Measurements from ENCODE around the gene SMARCA4. TPM values are rescaled to one million over a fixed set of nuclear protein-coding genes. Genes with fewer than 3 reads are reported as not detected.
A peak's percentile ranks its signal among the peaks of the same experiment; 100 is the strongest.

Gene SMARCA4
- total RNA-seq, 1 experiment from 2014 or later, result 103 TPM

DNA sequence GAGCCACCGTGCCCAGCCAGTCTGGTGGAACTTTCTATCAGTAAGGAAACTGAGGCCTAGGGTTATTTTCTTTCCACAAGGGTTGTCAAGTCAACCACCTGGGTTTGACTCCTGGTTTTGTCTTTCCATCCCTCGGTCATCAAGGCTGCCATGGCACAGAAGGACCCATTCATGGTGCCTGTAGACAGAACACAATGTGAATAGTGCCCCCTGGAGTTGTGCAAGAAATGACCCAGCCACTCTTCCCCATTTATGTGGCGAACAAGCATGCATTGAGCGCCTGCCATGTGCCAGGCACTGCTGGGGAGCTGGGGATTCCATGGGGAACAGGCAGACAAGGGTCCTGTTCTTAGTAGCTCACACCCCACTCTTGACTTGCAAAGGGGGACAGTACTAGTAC lies 4.1 kb downstream of the SMARCA4 start:
- no peak overlapping the region for H3K27ac ChIP-seq (ENCODE audit: low read length)
- no peak overlapping the region for H2AFZ ChIP-seq (ENCODE audit: low read length)
- no peaks in the 10 kb centered on the region for H3K9me2 ChIP-seq (replicated peaks; ENCODE audit: insufficient read depth, low read length)

GRCh38 chr19:10965398-10965797 lies 4.6 kb downstream of the SMARCA4 start:
- Histone ChIP-seq H4K20me1 (ENCODE audit: insufficient read depth, low read depth, low read length) (peaks cover 26% of the 10 kb centered on the region), H3K4me1 (ENCODE audit: low read length) (peaks cover 61% of the 10 kb centered on the region), H3K9me2 (replicated peaks; ENCODE audit: insufficient read depth, low read length) (no peaks in the 10 kb centered on the region), H3K36me3 (ENCODE audit: insufficient read depth, low read length) (0 out of 2 replicates have a peak, but pooled peaks cover 4% of the 10 kb centered on the region), H3K27ac (ENCODE audit: low read length) (no peak overlapping the region), H2AFZ (ENCODE audit: low read length) (no peak overlapping the region), H3K4me3 (ENCODE audit: low read length) (no peak overlapping the region), H3K9me3 (ENCODE audit: low read length) (no peaks in the 10 kb centered on the region), H3K9ac (ENCODE audit: low read length) (no peak overlapping the region), H3K4me2 (ENCODE audit: low read depth, low read length, poor library complexity, severe bottlenecking) (no peak overlapping the region), H3K27me3 (ENCODE audit: low read length) (no peaks in the 10 kb centered on the region), H3K79me2 (ENCODE audit: low read length) (peaks cover 90% of the 10 kb centered on the region)
- no peak for DNase-seq

More for the DNA sequence above, 4.1 kb downstream of the SMARCA4 start:
- DNase-seq, result no peak
- Histone ChIP-seq H3K79me2 (ENCODE audit: low read length) (peaks cover 85% of the 10 kb centered on the region), H3K36me3 (ENCODE audit: insufficient read depth, low read length) (0 out of 2 replicates have a peak, but pooled peaks cover 4% of the 10 kb centered on the region), H3K9me3 (ENCODE audit: low read length) (no peaks in the 10 kb centered on the region), H4K20me1 (ENCODE audit: insufficient read depth, low read depth, low read length) (peaks cover 25% of the 10 kb centered on the region), H3K4me2 (ENCODE audit: low read depth, low read length, poor library complexity, severe bottlenecking) (no peak overlapping the region), H3K4me1 (ENCODE audit: low read length) (peaks cover 65% of the 10 kb centered on the region), H3K4me3 (ENCODE audit: low read length) (no peak overlapping the region), H3K9ac (ENCODE audit: low read length) (no peak overlapping the region), H3K27me3 (ENCODE audit: low read length) (no peaks in the 10 kb centered on the region)

GRCh38 chr19:10966809-10967208 lies 6.0 kb downstream of the SMARCA4 start:
- Histone ChIP-seq H3K79me2 (ENCODE audit: low read length) (peaks cover 98% of the 10 kb centered on the region), H2AFZ (ENCODE audit: low read length) (no peak overlapping the region), H3K9ac (ENCODE audit: low read length) (no peak overlapping the region), H3K4me1 (ENCODE audit: low read length) (peaks cover 61% of the 10 kb centered on the region), H3K4me3 (ENCODE audit: low read length) (no peak overlapping the region), H3K27ac (ENCODE audit: low read length) (0 out of 2 replicates have a peak overlapping the region, but pooled peaks have one; percentile 31), H3K9me2 (replicated peaks; ENCODE audit: insufficient read depth, low read length) (no peaks in the 10 kb centered on the region), H3K27me3 (ENCODE audit: low read length) (no peaks in the 10 kb centered on the region), H3K36me3 (ENCODE audit: insufficient read depth, low read length) (0 out of 2 replicates have a peak, but pooled peaks cover 4% of the 10 kb centered on the region), H4K20me1 (ENCODE audit: insufficient read depth, low read depth, low read length) (peaks cover 26% of the 10 kb centered on the region), H3K9me3 (ENCODE audit: low read length) (no peaks in the 10 kb centered on the region), H3K4me2 (ENCODE audit: low read depth, low read length, poor library complexity, severe bottlenecking) (no peak overlapping the region)
- no peak for DNase-seq

- Histone ChIP-seq H3K4me2 (ENCODE audit: low read depth, low read length, poor library complexity, severe bottlenecking) (peak overlapping the region; percentile 52), H3K36me3 (ENCODE audit: insufficient read depth, low read length) (0 out of 2 replicates have a peak, but pooled peaks cover 4% of the 10 kb centered on the region), H3K27ac (ENCODE audit: low read length) (peak overlapping the region; percentile 78), H3K9ac (ENCODE audit: low read length) (peak overlapping the region; percentile 36), H3K79me2 (ENCODE audit: low read length) (peaks cover 96% of the 10 kb centered on the region), H3K4me3 (ENCODE audit: low read length) (no peak overlapping the region), H2AFZ (ENCODE audit: low read length) (no peak overlapping the region), H4K20me1 (ENCODE audit: insufficient read depth, low read depth, low read length) (peaks cover 21% of the 10 kb centered on the region), H3K9me2 (replicated peaks; ENCODE audit: insufficient read depth, low read length) (no peaks in the 10 kb centered on the region), H3K27me3 (ENCODE audit: low read length) (no peaks in the 10 kb centered on the region), H3K4me1 (ENCODE audit: low read length) (peaks cover 53% of the 10 kb centered on the region), H3K9me3 (ENCODE audit: low read length) (no peaks in the 10 kb centered on the region)
- peak; percentile 51 for DNase-seq
These were observed 7.8 kb downstream of the SMARCA4 start for GRCh38 chr19:10968527-10969135.

- Histone ChIP-seq H3K4me3 (ENCODE audit: low read length) (no peak overlapping the region), H3K79me2 (ENCODE audit: low read length) (peaks cover 95% of the 10 kb centered on the region), H3K36me3 (ENCODE audit: insufficient read depth, low read length) (no peaks in the 10 kb centered on the region), H2AFZ (ENCODE audit: low read length) (no peak overlapping the region), H3K27ac (ENCODE audit: low read length) (no peak overlapping the region), H3K4me1 (ENCODE audit: low read length) (peaks cover 41% of the 10 kb centered on the region), H4K20me1 (ENCODE audit: insufficient read depth, low read depth, low read length) (peaks cover 29% of the 10 kb centered on the region), H3K27me3 (ENCODE audit: low read length) (no peaks in the 10 kb centered on the region), H3K9me2 (replicated peaks; ENCODE audit: insufficient read depth, low read length) (no peaks in the 10 kb centered on the region), H3K9me3 (ENCODE audit: low read length) (no peaks in the 10 kb centered on the region), H3K9ac (ENCODE audit: low read length) (no peak overlapping the region), H3K4me2 (ENCODE audit: low read depth, low read length, poor library complexity, severe bottlenecking) (no peak overlapping the region)
- DNase-seq, result no peak
These were observed 10.4 kb downstream of the SMARCA4 start for GRCh38 chr19:10971107-10971726.

DNA sequence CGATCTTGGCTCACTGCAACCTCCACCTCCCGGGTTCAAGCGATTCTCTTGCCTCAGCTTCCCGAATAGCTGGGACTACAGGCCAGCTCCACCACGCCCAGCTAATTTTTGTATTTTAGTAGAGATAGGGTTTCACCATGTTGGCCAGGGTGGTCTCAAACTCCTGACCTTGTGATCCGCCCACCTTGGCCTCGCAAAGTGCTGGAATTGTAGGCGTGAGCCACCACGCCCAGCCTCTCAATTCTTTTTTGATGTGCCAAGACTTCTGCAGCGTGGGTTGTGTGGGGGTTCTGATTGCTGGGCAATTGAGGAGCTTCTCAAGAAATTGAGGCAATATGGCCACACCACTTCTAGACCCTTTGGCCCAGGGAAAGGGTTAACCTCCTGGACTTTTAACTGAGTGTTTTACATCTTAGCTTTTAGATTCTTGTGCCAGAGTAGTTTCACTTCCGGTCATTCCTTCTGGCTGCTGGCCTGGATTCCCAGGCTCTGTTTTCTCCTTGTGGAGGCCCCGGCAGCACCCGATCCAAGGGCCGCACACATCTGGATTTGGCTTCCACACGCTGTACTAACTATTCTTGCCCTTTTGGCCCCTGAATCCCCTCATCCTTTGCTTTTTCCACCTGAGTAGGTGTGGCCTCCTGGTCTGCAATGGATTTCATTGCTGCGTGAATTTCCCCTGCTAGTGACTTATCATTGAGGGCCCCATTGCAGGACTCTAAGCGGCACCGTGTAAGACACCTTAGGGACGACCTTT lies 14.7 kb downstream of the SMARCA4 start:
- H3K27me3 ChIP-seq (ENCODE audit: low read length), result no peaks in the 10 kb centered on the region
- H3K4me1 ChIP-seq (ENCODE audit: low read length), result peaks cover 15% of the 10 kb centered on the region
- H3K9me2 ChIP-seq (replicated peaks; ENCODE audit: insufficient read depth, low read length), result no peaks in the 10 kb centered on the region
- peaks cover 94% of the 10 kb centered on the region for H3K79me2 ChIP-seq (ENCODE audit: low read length)
- no peaks in the 10 kb centered on the region for H3K9me3 ChIP-seq (ENCODE audit: low read length)
- no peak overlapping the region for H2AFZ ChIP-seq (ENCODE audit: low read length)
- H3K4me3 ChIP-seq (ENCODE audit: low read length), result no peak overlapping the region
- peaks cover 44% of the 10 kb centered on the region for H4K20me1 ChIP-seq (ENCODE audit: insufficient read depth, low read depth, low read length)
- H3K4me2 ChIP-seq (ENCODE audit: low read depth, low read length, poor library complexity, severe bottlenecking), result no peak overlapping the region
- no peak overlapping the region for H3K27ac ChIP-seq (ENCODE audit: low read length)
- no peaks in the 10 kb centered on the region for H3K36me3 ChIP-seq (ENCODE audit: insufficient read depth, low read length)
- H3K9ac ChIP-seq (ENCODE audit: low read length), result no peak overlapping the region
- DNase-seq, result no peak

DNA sequence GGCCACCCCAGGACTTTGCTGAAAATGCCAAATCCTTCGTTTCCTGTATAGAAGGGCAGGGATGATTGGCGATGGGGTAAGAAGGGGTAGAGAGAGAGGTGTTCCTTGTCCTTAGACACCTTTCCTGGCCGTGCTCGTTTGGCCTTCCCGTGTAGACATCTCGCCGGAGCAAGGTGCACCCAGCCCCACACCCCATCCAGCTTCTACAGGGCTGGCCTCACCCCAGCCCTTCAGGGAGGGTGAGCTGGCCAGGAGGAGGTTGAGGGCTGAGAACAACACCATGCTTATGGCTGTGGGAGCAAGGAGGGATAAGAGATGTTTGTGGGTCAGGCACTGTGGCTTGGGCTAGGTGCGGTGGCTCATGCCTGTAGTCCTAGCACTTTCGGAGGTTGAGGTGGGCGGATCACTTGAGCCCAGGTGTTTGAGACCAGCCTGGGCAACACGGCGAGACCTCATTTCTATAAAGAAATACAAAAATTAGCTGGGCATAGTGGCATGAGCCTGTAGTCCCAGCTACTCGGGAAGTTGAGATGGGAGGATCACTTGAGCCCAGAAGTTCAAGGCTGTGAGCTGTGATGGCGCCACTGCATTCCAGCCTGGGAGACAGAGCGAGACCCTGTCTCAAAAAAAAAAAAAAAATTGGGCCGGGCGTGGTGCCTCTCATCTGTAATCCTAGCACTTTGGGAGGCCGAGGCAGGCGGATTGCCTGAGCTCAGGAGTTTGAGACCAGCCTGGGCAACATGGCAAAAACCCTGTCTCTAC lies 15.5 kb downstream of the SMARCA4 start:
- Histone ChIP-seq H3K4me1 (ENCODE audit: low read length) (peaks cover 15% of the 10 kb centered on the region), H3K4me2 (ENCODE audit: low read depth, low read length, poor library complexity, severe bottlenecking) (no peak overlapping the region), H3K9me3 (ENCODE audit: low read length) (no peaks in the 10 kb centered on the region), H3K36me3 (ENCODE audit: insufficient read depth, low read length) (no peaks in the 10 kb centered on the region), H3K4me3 (ENCODE audit: low read length) (no peak overlapping the region), H2AFZ (ENCODE audit: low read length) (no peak overlapping the region), H3K9ac (ENCODE audit: low read length) (no peak overlapping the region), H3K9me2 (replicated peaks; ENCODE audit: insufficient read depth, low read length) (no peaks in the 10 kb centered on the region), H3K79me2 (ENCODE audit: low read length) (peaks cover 94% of the 10 kb centered on the region), H3K27me3 (ENCODE audit: low read length) (no peaks in the 10 kb centered on the region), H3K27ac (ENCODE audit: low read length) (no peak overlapping the region), H4K20me1 (ENCODE audit: insufficient read depth, low read depth, low read length) (peaks cover 51% of the 10 kb centered on the region)
- no peak for DNase-seq

DNA sequence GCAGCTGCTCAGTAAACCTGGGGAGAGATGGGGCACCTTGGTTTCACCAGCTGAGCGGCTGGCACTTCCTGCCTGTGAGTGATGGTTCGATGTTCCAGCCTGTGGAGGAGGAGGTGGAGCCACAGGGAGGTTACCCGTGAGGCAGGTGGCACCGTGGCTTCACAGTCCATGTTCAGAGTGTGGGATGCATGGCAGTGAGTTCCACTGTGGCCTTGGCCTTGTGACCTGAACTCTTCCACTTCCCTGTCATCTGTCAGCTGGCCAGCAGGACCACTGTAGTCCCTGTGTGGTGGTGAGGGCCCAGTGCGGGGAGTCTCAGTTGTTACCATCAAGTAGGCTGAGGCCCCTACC lies 16.9 kb downstream of the SMARCA4 start:
- Histone ChIP-seq H4K20me1 (ENCODE audit: insufficient read depth, low read depth, low read length) (peaks cover 55% of the 10 kb centered on the region), H3K4me3 (ENCODE audit: low read length) (no peak overlapping the region), H3K9me2 (replicated peaks; ENCODE audit: insufficient read depth, low read length) (no peaks in the 10 kb centered on the region), H3K4me2 (ENCODE audit: low read depth, low read length, poor library complexity, severe bottlenecking) (no peak overlapping the region), H2AFZ (ENCODE audit: low read length) (no peak overlapping the region), H3K4me1 (ENCODE audit: low read length) (peaks cover 10% of the 10 kb centered on the region), H3K27me3 (ENCODE audit: low read length) (no peaks in the 10 kb centered on the region), H3K36me3 (ENCODE audit: insufficient read depth, low read length) (no peaks in the 10 kb centered on the region), H3K27ac (ENCODE audit: low read length) (no peak overlapping the region), H3K79me2 (ENCODE audit: low read length) (peaks cover 91% of the 10 kb centered on the region), H3K9ac (ENCODE audit: low read length) (no peak overlapping the region), H3K9me3 (ENCODE audit: low read length) (no peaks in the 10 kb centered on the region)
- DNase-seq, result no peak

Data from Karpas-422 (cell line).